GM21528 (cell line): ENCODE measurements around the gene SSNA1.

Experiments
- ATAC-seq: cut with Tn5 transposase; IDR thresholded peaks from one replicate; pipeline ENCODE4 v1.9.1; 2021; ENCODE audit warnings: mild to moderate bottlenecking, moderate library complexity; ENCODE audit not compliant: unreplicated experiment, low FRiP score

The SSNA1 gene

GRCh38 chr9:137150617-137151457 lies 37.6 kb upstream of the SSNA1 start:
- ATAC-seq: peak; percentile 40

GRCh38 chr9:137152844-137153405 lies 35.6 kb upstream of the SSNA1 start:
- no peak for ATAC-seq

- ATAC-seq: no peak
Measured at GRCh38 chr9:137156567-137157375, 31.7 kb upstream of the SSNA1 start.

- ATAC-seq: no peak
Measured at GRCh38 chr9:137157618-137158415, 30.7 kb upstream of the SSNA1 start.

GRCh38 chr9:137158625-137159024 lies 29.9 kb upstream of the SSNA1 start:
- ATAC-seq: no peak

GRCh38 chr9:137159105-137160053 lies 29.1 kb upstream of the SSNA1 start:
- ATAC-seq: no peak

GRCh38 chr9:137160054-137160425 lies 28.4 kb upstream of the SSNA1 start:
- ATAC-seq: no peak

- ATAC-seq: no peak
Measured at GRCh38 chr9:137160716-137161557, 27.5 kb upstream of the SSNA1 start.

- ATAC-seq: no peak
Measured at GRCh38 chr9:137161558-137162486, 26.7 kb upstream of the SSNA1 start.

GRCh38 chr9:137162505-137163364 lies 25.7 kb upstream of the SSNA1 start:
- ATAC-seq: no peak

- ATAC-seq: no peak
Measured at GRCh38 chr9:137163365-137163715, 25.1 kb upstream of the SSNA1 start.

- no peak for ATAC-seq
Measured at GRCh38 chr9:137163805-137164204, 24.7 kb upstream of the SSNA1 start.

GRCh38 chr9:137164370-137165249 lies 23.9 kb upstream of the SSNA1 start:
- ATAC-seq: no peak

- no peak for ATAC-seq
Measured at GRCh38 chr9:137165250-137165836, 23.1 kb upstream of the SSNA1 start.
